ENCODE results near the gene TYW1B. TPM values are rescaled to one million over a fixed set of nuclear protein-coding genes. Genes with fewer than 3 reads are reported as not detected.
"Not testable (repeated sequence)": the region's sequence is repeated elsewhere in the genome, so short reads cannot be mapped to it uniquely, and the experiment has no call there.

TYW1B gene
- total RNA-seq, 1 donor from 2014 or later = not detected

DNA sequence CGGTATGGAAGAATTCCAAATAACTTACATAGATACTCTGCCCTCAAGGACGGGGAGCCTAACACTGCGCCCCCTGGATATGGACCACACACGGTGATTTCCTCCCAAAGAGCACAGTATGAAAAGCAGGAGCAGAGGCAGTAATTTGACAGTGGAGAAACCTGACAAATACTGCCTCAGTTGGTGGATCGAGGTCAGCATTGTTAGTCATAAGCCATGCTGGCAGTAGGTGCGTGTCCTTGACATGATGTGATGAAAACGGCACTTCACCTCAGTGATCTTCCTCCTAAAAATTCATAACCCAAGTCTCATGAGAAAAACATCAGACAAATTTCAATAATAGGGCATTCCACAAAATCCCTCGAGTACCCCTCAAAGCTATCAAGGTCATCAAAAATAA, 224.5 kb downstream of the TYW1B start:
- DNase-seq (ENCODE audit: low spot score in 2 of 2); H3K27ac ChIP-seq; H3K4me1 ChIP-seq; intact Hi-C loops (cut with DNase I); H3K27me3 ChIP-seq; H3K9me3 ChIP-seq; H3K36me3 ChIP-seq; H3K4me3 ChIP-seq: not testable (repeated sequence)

DNA sequence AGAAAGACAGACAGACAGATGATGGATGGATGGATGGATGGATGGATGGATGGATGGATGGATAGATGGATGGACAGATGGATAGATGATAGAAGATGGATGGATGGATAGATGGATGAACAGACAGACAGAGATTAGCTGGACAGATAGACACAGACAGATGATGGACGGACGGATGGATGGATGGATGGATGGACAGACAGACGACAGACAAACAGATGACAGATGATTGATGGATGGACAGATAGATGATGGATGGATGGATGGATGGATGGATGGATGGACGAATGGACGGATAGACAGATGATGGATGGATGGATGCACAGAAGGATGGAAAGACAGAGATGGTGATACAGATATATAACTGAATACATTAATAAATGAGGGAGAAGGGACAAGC, 224.9 kb downstream of the TYW1B start:
- H3K4me1 ChIP-seq = no peaks in the 10 kb centered on the region
- H3K27ac ChIP-seq = no peak overlapping the region
- peaks cover 3 to 5% of the 10 kb centered on the region in 2 donors for H3K36me3 ChIP-seq
- TF ChIP-seq, protein P1, sequence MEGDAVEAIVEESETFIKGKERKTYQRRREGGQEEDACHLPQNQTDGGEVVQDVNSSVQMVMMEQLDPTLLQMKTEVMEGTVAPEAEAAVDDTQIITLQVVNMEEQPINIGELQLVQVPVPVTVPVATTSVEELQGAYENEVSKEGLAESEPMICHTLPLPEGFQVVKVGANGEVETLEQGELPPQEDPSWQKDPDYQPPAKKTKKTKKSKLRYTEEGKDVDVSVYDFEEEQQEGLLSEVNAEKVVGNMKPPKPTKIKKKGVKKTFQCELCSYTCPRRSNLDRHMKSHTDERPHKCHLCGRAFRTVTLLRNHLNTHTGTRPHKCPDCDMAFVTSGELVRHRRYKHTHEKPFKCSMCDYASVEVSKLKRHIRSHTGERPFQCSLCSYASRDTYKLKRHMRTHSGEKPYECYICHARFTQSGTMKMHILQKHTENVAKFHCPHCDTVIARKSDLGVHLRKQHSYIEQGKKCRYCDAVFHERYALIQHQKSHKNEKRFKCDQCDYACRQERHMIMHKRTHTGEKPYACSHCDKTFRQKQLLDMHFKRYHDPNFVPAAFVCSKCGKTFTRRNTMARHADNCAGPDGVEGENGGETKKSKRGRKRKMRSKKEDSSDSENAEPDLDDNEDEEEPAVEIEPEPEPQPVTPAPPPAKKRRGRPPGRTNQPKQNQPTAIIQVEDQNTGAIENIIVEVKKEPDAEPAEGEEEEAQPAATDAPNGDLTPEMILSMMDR (IDR thresholded peaks at IDR 0.05) = no peak
- H3K9me3 ChIP-seq = no peaks in the 10 kb centered on the region
- intact Hi-C loops (cut with DNase I) = no loop called here
- H3K4me3 ChIP-seq = no peak overlapping the region
- DNase-seq (ENCODE audit: low spot score in 2 of 2) = no peak
- H3K27me3 ChIP-seq = no peaks in the 10 kb centered on the region

DNA sequence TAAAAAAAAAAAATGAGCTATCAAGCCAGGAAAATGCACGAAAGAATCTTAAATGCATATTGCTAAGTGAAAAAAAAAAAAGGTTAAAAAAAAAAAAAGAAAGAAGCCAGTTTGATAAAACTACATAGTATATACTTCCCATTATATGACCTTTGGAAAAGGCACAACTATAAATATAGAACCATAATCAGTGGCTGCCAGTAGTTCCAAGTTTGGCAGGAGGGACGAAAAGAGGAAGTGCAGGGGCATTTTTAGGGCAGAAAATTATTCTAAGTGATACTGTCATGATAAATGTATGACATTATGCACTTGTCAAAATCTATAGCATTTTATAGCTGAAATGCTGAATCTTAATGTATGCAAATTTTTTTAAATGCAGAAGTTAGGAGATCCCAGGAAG, 226.3 kb downstream of the TYW1B start:
- H3K4me1 ChIP-seq; H3K36me3 ChIP-seq; intact Hi-C loops (cut with DNase I); H3K4me3 ChIP-seq; H3K27ac ChIP-seq; H3K27me3 ChIP-seq; DNase-seq (ENCODE audit: low spot score in 2 of 2); H3K9me3 ChIP-seq: not testable (repeated sequence)

DNA sequence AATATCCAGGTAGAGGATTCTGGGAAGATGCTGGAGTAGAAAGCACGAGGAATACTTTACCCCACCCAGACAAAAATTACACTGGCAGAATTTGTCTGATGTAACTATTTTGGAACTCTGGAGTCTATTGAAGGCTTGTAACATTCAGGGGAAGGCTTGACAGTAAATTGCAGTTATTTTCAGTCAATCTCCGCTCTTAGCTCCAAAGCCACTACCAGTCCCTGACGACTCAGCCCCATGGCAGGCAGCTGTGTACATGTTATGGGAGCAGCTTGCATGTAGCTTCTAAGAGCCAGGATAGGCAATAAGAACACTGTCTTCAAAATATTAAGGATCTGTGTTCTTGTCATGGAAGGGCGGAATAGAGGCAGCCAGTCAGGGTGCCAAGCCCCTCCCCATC, 238.0 kb downstream of the TYW1B start:
- H3K36me3 ChIP-seq; H3K27ac ChIP-seq; H3K4me1 ChIP-seq; H3K4me3 ChIP-seq; DNase-seq (ENCODE audit: low spot score in 2 of 2); intact Hi-C loops (cut with DNase I); H3K27me3 ChIP-seq: not testable (repeated sequence)
- peaks cover 0 to 17% of the 10 kb centered on the region in 2 donors for H3K9me3 ChIP-seq

DNA sequence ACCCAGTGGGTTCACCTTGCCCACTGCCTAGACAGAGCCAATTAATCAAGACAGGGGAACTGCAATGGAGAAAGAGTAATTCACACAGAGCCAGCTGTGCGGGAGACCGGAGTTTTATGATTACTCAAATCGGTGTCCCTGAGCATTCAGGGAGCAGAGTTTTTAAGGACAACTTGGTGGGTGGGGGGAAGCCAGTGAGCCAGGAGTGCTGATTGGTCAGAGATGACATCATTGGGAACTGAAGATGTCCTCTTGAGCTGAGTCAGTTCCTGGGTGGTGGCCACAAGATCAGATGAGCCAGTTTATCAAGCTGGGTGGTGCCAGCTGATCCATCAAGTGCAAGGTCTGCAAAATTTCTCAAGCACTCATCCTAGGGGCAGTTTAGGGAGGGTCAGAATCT, 240.7 kb downstream of the TYW1B start:
- H3K36me3 ChIP-seq; H3K27me3 ChIP-seq; H3K27ac ChIP-seq; H3K4me1 ChIP-seq; intact Hi-C loops (cut with DNase I); H3K4me3 ChIP-seq; DNase-seq (ENCODE audit: low spot score in 2 of 2): not testable (repeated sequence)
- H3K9me3 ChIP-seq = peaks cover 0 to 20% of the 10 kb centered on the region in 2 donors

DNA sequence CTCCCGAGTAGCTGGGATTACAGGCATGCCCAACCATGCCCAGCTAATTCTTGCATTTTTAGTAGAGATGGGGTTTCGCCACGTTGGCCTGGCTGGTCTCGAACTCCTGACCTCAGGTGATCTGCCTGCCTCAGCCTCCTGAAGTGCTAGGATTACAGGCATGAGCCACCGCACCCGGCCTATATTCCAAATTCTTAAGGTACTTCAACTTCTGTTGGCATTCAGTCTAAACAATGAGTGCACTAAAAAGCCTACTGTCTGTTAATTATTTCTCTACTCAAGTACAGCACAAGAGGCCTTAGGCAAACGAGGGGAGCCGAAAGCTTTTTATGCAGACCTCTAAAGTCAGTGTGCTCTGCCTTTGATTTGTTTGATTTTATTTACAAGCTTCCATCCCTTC, 243.4 kb downstream of the TYW1B start:
- H3K4me1 ChIP-seq; DNase-seq (ENCODE audit: low spot score in 2 of 2); H3K27ac ChIP-seq; H3K4me3 ChIP-seq; H3K9me3 ChIP-seq; H3K27me3 ChIP-seq; intact Hi-C loops (cut with DNase I); H3K36me3 ChIP-seq: not testable (repeated sequence)

DNA sequence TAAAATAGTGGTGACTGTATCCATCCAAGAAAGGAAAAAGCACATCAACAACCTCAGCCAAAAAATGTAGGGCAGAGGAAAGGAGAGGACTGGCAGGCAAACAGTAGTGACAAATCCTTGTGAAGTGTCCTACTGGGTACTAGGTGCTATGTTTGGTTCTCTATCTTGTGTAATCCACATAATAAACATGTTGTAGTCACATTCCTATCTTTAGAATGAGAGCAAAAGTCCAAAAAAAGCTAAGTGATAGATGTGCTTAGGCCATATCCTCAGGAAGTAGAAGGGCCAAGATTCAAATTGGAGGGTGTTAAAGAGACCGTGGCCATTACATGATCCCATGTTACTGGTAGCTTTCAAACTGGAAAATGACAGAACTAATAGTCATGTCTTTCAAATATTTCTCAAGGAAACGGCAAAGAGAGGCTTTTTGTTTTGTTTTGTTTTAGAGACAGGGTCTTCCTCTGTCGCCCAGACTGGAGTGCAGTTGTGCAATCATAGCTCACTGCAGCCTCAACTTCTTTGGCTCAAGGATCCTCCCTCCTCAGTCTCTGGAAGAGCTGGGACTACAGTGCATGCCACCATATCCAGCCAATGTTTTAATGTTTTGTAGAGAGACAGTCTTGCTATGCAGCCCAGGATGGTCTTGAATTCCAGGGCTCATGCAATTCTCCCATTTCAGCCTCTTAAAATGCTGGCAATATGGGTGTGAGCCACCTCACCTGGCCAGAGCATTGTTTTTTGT, 244.2 kb downstream of the TYW1B start:
- H3K36me3 ChIP-seq; H3K9me3 ChIP-seq; H3K4me3 ChIP-seq; intact Hi-C loops (cut with DNase I); H3K4me1 ChIP-seq; H3K27ac ChIP-seq; H3K27me3 ChIP-seq; DNase-seq (ENCODE audit: low spot score in 2 of 2): not testable (repeated sequence)

DNA sequence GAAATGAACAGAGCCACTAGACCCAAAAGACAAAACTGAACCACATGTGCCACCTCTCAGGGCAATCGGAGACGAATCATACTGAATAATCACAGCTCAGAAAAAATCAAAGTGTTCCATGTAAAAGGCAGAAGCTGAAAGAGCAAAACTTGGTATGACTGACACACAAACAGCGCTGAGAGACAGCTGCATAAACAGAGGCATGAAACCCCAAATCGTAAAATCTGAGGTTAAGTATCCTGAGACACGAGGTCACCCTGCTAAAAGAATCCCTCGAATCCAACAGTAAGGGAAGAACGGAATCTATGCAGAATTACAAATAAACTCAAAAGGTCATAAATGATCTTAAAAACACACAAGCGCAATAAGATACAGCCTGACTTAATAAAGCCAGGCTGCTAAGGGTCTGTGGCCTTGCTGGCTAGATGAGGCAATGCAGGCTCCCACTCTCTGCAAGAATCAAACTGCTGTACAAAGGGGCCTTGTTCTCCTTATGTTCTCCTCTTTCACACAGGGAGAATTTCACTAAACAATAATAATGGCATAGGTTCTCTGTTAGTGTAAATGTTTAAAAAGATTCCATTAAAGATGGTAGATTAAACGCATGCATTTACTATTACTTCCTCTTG, 247.7 kb downstream of the TYW1B start:
- H3K4me3 ChIP-seq; H3K4me1 ChIP-seq; DNase-seq (ENCODE audit: low spot score in 2 of 2); H3K36me3 ChIP-seq; H3K9me3 ChIP-seq; H3K27ac ChIP-seq; H3K27me3 ChIP-seq; intact Hi-C loops (cut with DNase I): not testable (repeated sequence)

DNA sequence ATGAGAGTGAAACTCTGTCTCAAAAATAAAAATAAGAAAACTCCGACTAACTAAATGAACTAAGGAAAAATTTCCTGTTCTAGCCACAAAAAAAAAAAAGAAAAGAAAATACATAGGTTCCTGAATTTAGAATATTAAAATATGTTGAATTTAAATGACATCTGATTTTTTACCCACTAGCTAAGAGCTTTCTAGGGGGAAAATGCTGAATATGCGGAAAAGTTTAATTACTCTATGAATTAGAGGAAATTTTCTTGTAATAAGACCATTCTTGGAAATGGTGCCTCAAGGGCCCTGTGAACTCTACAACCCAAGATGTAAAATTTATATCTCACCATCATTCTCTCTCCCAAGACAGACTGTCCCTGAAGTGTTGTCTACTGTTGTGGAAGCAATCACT, 250.9 kb downstream of the TYW1B start:
- no peak for DNase-seq (ENCODE audit: low spot score in 2 of 2)
- H3K27ac ChIP-seq = no peak overlapping the region
- no peaks in the 10 kb centered on the region for H3K9me3 ChIP-seq
- intact Hi-C loops (cut with DNase I) = no loop called here
- TF ChIP-seq, protein P1 (IDR thresholded peaks at IDR 0.05) = no peak
- no peaks in the 10 kb centered on the region for H3K36me3 ChIP-seq
- H3K27me3 ChIP-seq = no peaks in the 10 kb centered on the region
- no peaks in the 10 kb centered on the region for H3K4me1 ChIP-seq
- no peak overlapping the region for H3K4me3 ChIP-seq

DNA sequence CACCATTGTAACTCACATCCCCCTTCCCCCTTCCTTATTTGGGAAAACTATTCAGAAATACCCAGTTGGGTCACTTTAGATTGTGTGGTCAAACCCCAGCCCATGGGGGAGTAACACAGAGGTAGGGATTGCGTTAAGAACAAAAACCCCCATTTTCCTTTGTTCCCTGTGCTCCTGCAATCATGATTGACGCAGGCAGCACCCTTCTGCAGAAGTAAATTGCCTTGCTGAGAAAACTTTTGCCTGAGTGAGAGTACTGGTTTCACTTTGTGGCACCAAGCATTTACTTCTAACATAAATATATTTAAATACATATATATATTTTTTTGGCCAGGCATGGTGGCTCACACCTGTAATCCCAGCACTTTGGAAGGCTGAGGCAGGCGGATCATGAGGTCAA, 266.0 kb downstream of the TYW1B start:
- H3K4me1 ChIP-seq; intact Hi-C loops (cut with DNase I); H3K27me3 ChIP-seq; H3K4me3 ChIP-seq; H3K36me3 ChIP-seq; H3K27ac ChIP-seq; DNase-seq (ENCODE audit: low spot score in 2 of 2): not testable (repeated sequence)
- H3K9me3 ChIP-seq = peaks cover 3 to 11% of the 10 kb centered on the region in 2 donors

DNA sequence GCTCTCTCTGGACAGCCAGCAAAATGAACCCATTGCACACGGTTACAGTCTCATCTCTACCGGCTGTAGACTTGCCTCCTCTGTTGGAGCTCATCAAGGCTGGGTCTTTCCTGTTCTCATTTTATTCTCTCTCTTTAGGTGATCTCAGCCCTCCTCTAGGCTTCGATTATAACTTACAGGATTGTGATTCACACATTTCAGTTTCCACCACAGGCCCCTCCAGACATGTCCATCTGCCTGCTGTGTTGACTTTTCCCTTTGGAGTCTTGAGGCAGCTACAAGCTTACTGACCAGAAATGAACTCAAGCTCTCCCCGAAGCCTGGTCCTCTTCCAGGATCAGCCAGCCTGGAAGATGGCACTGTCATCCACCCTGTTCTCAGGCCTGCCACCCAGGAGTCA, 268.5 kb downstream of the TYW1B start:
- H3K36me3 ChIP-seq; H3K4me1 ChIP-seq; H3K4me3 ChIP-seq; H3K27ac ChIP-seq; intact Hi-C loops (cut with DNase I); DNase-seq (ENCODE audit: low spot score in 2 of 2); H3K27me3 ChIP-seq: not testable (repeated sequence)
- H3K9me3 ChIP-seq = peaks cover 3 to 10% of the 10 kb centered on the region in 2 donors

DNA sequence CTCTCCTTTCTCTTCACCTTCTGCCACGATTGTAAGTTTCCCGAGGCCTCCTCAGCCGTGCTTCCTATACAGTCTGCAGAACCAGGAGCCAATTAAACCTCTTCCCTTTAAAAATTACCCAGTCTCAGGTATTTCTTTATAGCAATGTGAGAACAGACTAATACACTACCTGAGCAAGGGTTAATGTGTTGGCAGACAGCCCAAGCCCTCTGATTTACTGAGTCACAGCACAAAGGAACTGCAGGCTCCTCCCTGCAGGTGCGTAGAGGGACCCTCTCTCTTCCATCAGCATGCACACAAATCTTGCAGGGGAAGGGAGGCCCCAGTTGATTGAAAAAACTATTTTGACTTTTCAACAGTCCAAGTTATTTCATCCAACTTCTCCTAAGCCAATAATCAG, 271.3 kb downstream of the TYW1B start:
- DNase-seq (ENCODE audit: low spot score in 2 of 2); H3K27me3 ChIP-seq; H3K36me3 ChIP-seq; H3K4me3 ChIP-seq; H3K4me1 ChIP-seq; H3K27ac ChIP-seq; H3K9me3 ChIP-seq; intact Hi-C loops (cut with DNase I): not testable (repeated sequence)
